IMR-90 (cell line): Measurements from ENCODE around the gene RIPK3. TPM values are rescaled to one million over a fixed set of nuclear protein-coding genes. Genes with fewer than 3 reads are reported as not detected.

Source experiments
- ATAC-seq: fragments of 200-7000 bp; cut with Tn5 transposase; 2 replicates; pipeline ENCODE4 v1.9.1; 2020; ENCODE audit warnings: low read depth, mild to moderate bottlenecking, moderate library complexity
- BruUV-seq: library from RNA; stranded (reverse); fragments of 400-500 nt; replicated peaks from 2 replicates; lab custom pipeline; 2021; lab: Mats Ljungman, UMichigan
- CTCF ChIA-PET: fragments of 300-600 bp; formaldehyde crosslinking; extraction: SDS; loops from one replicate; lab custom pipeline; 2021; ENCODE audit warnings: antibody characterized with exemption; lab: Yijun Ruan, JAX
- POLR2A ChIA-PET: fragments of 300-600 bp; sonication (Branson Sonifier 250); formaldehyde crosslinking; loops from one replicate; lab custom pipeline; 2022; ENCODE audit warnings: antibody characterized with exemption; ENCODE audit not compliant: unreplicated experiment; lab: Charles Lee
- DNase-seq: peaks from one replicate; pipeline ENCODE4 v3.0.0; 2013
- H2AFZ ChIP-seq: replicated peaks from 2 replicates; pipeline ENCODE3; 2013; ENCODE audit warnings: low read length, mild to moderate bottlenecking; ENCODE audit not compliant: poor library complexity
- H2AK5ac ChIP-seq: 2 replicates; pipeline ENCODE4 v1.6.1; 2013; ENCODE audit warnings: low read depth, low read length, inconsistent platforms
- H2AK9ac ChIP-seq: replicated peaks from 2 replicates; pipeline ENCODE3; 2013; ENCODE audit warnings: mild to moderate bottlenecking, low read depth, low read length, moderate library complexity; ENCODE audit not compliant: poor library complexity
- H2BK120ac ChIP-seq: 2 replicates; pipeline ENCODE4 v1.6.1; 2013; ENCODE audit warnings: low read depth, low read length, inconsistent platforms
- H2BK15ac ChIP-seq: 3 replicates; pipeline ENCODE4 v1.6.1; 2013; ENCODE audit warnings: low read depth, low read length, inconsistent platforms
- H2BK20ac ChIP-seq: 2 replicates; pipeline ENCODE4 v1.6.1; 2013; ENCODE audit warnings: low read depth, mild to moderate bottlenecking, inconsistent platforms, low read length, moderate library complexity
- H2BK5ac ChIP-seq: 2 replicates; pipeline ENCODE4 v1.6.1; 2013; ENCODE audit warnings: mild to moderate bottlenecking, low read depth, low read length, inconsistent platforms; ENCODE audit not compliant: poor library complexity, severe bottlenecking
- H3K14ac ChIP-seq: replicated peaks from 2 replicates; pipeline ENCODE4 v1.6.1; 2013; ENCODE audit warnings: low read depth, low read length, inconsistent platforms
- H3K18ac ChIP-seq: 2 replicates; pipeline ENCODE4 v1.6.1; 2013; ENCODE audit warnings: low read depth, low read length, control low read depth
- H3K23ac ChIP-seq: 2 replicates; pipeline ENCODE4 v1.6.1; 2013; ENCODE audit warnings: low read depth, low read length, inconsistent platforms
- H3K27ac ChIP-seq: 2 replicates; pipeline ENCODE4 v1.5.1; 2013; ENCODE audit warnings: mild to moderate bottlenecking, control low read depth, low read length; ENCODE audit not compliant: insufficient read depth
- H3K27me3 ChIP-seq: 2 replicates; pipeline ENCODE4 v1.6.1; 2013; ENCODE audit warnings: low read length; ENCODE audit not compliant: control insufficient read depth, insufficient read depth
- H3K36me3 ChIP-seq: 2 replicates; pipeline ENCODE4 v1.6.1; 2013; ENCODE audit warnings: low read length, mixed read lengths; ENCODE audit not compliant: control insufficient read depth, insufficient read depth
- H3K4ac ChIP-seq: 2 replicates; pipeline ENCODE4 v1.6.1; 2013; ENCODE audit warnings: low read depth, low read length, inconsistent platforms
- H3K4me1 ChIP-seq: 2 replicates; pipeline ENCODE4 v1.6.1; 2013; ENCODE audit warnings: low read length, mixed read lengths; ENCODE audit not compliant: control insufficient read depth, insufficient read depth
- H3K4me2 ChIP-seq: 2 replicates; pipeline ENCODE4 v1.6.1; 2013; ENCODE audit warnings: low read depth, mild to moderate bottlenecking, control low read depth, low read length, moderate library complexity
- H3K4me3 ChIP-seq: 2 replicates; pipeline ENCODE4 v1.5.1; 2013; ENCODE audit warnings: low read depth, mild to moderate bottlenecking, control low read depth, low read length, moderate library complexity; ENCODE audit not compliant: insufficient read depth
- H3K56ac ChIP-seq: 2 replicates; pipeline ENCODE4 v1.6.1; 2013; ENCODE audit warnings: low read length, inconsistent platforms; ENCODE audit not compliant: insufficient read depth; ENCODE audit errors: extremely low read depth
- H3K79me1 ChIP-seq, 2 experiments: 2 replicates each; pipeline ENCODE4 v1.6.1; 2013; ENCODE audit warnings: low read length in 2 of 2, inconsistent platforms in 1 of 2, low read depth in 1 of 2
- H3K9ac ChIP-seq: 2 replicates; pipeline ENCODE4 v1.6.1; 2013; ENCODE audit warnings: low read depth, low read length, control low read depth
- H3K9me1 ChIP-seq: 2 replicates; pipeline ENCODE4 v1.6.1; 2013; ENCODE audit warnings: low read length, inconsistent platforms; ENCODE audit not compliant: insufficient read depth
- H3K9me3 ChIP-seq: 2 replicates; pipeline ENCODE4 v1.6.1; 2013; ENCODE audit warnings: low read length; ENCODE audit not compliant: control insufficient read depth, insufficient read depth
- H4K20me1 ChIP-seq: 2 replicates; pipeline ENCODE4 v1.6.1; 2013; ENCODE audit warnings: low read length, inconsistent platforms; ENCODE audit not compliant: insufficient read depth
- H4K5ac ChIP-seq: 2 replicates; pipeline ENCODE4 v1.6.1; 2013; ENCODE audit warnings: mild to moderate bottlenecking, low read depth, low read length, control low read depth
- H4K8ac ChIP-seq, 2 experiments: 2 replicates each; pipeline ENCODE4 v1.6.1; 2013; ENCODE audit warnings: low read depth in 2 of 2, low read length in 2 of 2, control low read depth in 1 of 2, inconsistent platforms in 1 of 2
- H4K91ac ChIP-seq: 2 replicates; pipeline ENCODE4 v1.6.1; 2013; ENCODE audit warnings: low read depth, low read length, inconsistent platforms; ENCODE audit not compliant: insufficient read depth
- BHLHE40 ChIP-seq: fragments of 150-350 bp; IDR thresholded peaks from 2 replicates; pipeline ENCODE4 v1.6.1; 2016; ENCODE audit warnings: mild to moderate bottlenecking, low read depth, low read length
- CHD1 ChIP-seq: IDR thresholded peaks from 2 replicates; pipeline ENCODE4 v1.6.1; 2012; ENCODE audit warnings: low read depth, low read length, improper control_type of control experiment
- FOS ChIP-seq: fragments of 150-350 bp; IDR thresholded peaks from 2 replicates; pipeline ENCODE4 v1.6.1; 2016; ENCODE audit warnings: low read depth, low read length
- MAZ ChIP-seq: IDR thresholded peaks from 2 replicates; pipeline ENCODE4 v1.6.1; 2012; ENCODE audit warnings: low read depth, mild to moderate bottlenecking, low read length, improper control_type of control experiment, moderate library complexity, borderline replicate concordance
- MXI1 ChIP-seq: IDR thresholded peaks from 2 replicates; pipeline ENCODE4 v1.6.1; 2012; ENCODE audit warnings: low read depth, mild to moderate bottlenecking, low read length, moderate library complexity, borderline replicate concordance
- NFE2L2 ChIP-seq: fragments of 150-350 bp; IDR thresholded peaks from 2 replicates; pipeline ENCODE4 v1.6.1; 2016; ENCODE audit warnings: low read depth, mild to moderate bottlenecking, low read length
- POLR2A ChIP-seq: IDR thresholded peaks from 2 replicates; pipeline ENCODE4 v1.6.1; 2012; ENCODE audit warnings: mild to moderate bottlenecking, low read depth, low read length
- RAD21 ChIP-seq: IDR thresholded peaks from 2 replicates; pipeline ENCODE4 v1.6.1; 2012; ENCODE audit warnings: low read length, improper control_type of control experiment
- RFX5 ChIP-seq: IDR thresholded peaks from 2 replicates; pipeline ENCODE4 v1.8.0; 2012; ENCODE audit warnings: low read depth, mild to moderate bottlenecking, low read length, moderate library complexity
- SMC3 ChIP-seq: fragments of 150-350 bp; IDR thresholded peaks from 2 replicates; pipeline ENCODE4 v1.6.1; 2016; ENCODE audit warnings: low read depth, mild to moderate bottlenecking, antibody characterized with exemption, low read length, moderate library complexity
- WGBS, 2 experiments: methylation state at CpG; one replicate each; pipeline versions ENCODE4 v1.1.5 to v1.1.7; 2013; ENCODE audit warnings: missing lambda C conversion rate in 2 of 2; ENCODE audit not compliant: insufficient read length in 1 of 2; ENCODE audit errors: extremely low coverage in 2 of 2; 5-methylcytosine and 5-hydroxymethylcytosine counted together
- dilution Hi-C: fragments of 300-500 bp; cut with HindIII; formaldehyde crosslinking; loops from one replicate; pipeline ENCODE4 v1.14.3; 2018; ENCODE audit warnings: low sequenced_read_pairs; ENCODE audit not compliant: unreplicated experiment
- in situ Hi-C: fragments of 300-500 bp; cut with MboI; formaldehyde crosslinking; loops from 3 replicates; pipeline ENCODE4 v1.14.3; 2019; ENCODE audit warnings: low sequenced_read_pairs, inconsistent platforms, mixed read lengths
- intact Hi-C: fragments of 100-400 bp; cut with micrococcal nuclease; formaldehyde crosslinking; loops from 2 replicates; pipeline ENCODE4 v1.10.0; 2022
- polyA plus RNA-seq, 3 experiments: library from polyadenylated mRNA; depleted of rRNA; stranded (reverse); fragments of >200 nt; gene quantifications; 2 replicates each; pipeline ENCODE4 v1.2.3, GENCODE V29; 2012; ENCODE audit warnings: low replicate concordance in 1 of 3
- total RNA-seq: library from RNA; depleted of rRNA; stranded (reverse); fragments of >200 nt; gene quantifications from 2 replicates; pipeline ENCODE4 v1.2.3, GENCODE V29; 2012
- TF ChIP-seq, protein P1 (sequence below): fragments of 150-350 bp; IDR thresholded peaks from 2 replicates; pipeline ENCODE4 v1.6.1; 2017; ENCODE audit warnings: mild to moderate bottlenecking, antibody characterized with exemption, low read length, low read depth

RIPK3 gene
- total and polyA plus RNA-seq, 2 of the 4 experiments (the other 2 are of a cell fraction) = 0.09 TPM; not detected in 1

DNA sequence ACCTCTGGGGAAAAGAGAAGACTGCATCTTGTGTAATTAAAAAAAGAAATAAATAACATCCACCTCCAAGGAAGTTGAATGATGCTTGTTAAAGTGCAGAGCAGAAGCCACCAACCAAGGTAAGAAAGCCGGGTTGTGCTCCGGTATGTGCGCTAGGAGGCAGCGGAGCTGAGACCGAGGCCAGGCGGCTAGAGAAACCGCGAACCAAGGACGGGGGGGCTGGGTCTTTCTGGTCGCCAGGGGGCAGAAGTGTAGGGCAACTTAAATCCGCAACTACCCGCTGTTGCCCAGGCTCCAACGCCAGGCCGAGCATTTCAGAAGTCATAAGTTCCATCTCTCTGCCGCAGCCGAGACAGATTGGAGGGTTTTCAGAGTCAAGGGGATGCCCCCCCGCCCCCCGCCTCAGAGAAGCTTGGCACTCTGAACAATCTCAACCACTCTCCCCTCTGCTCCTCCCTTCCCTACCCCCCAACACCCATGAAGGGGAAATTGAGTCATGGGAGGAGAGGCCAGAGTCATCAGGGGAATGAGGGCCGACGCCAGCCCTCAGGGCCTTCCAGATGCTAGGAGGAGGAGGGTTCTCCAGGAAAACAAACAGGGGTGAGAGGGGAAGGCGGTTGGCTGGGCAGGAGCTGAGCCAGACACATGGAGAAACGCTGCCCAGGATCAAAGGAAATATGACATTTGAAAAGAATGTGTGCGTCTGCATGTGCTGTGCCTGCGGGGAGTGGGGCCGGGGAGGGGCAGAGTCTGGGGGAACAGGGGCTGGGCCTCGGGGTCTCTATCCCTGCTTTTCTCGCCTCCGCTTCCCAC, 26.0 kb upstream of the RIPK3 start (continued):
- peak; percentile 3; the same call in 1 of the 2 replicates for TF ChIP-seq FOS
- TF ChIP-seq, protein P1, sequence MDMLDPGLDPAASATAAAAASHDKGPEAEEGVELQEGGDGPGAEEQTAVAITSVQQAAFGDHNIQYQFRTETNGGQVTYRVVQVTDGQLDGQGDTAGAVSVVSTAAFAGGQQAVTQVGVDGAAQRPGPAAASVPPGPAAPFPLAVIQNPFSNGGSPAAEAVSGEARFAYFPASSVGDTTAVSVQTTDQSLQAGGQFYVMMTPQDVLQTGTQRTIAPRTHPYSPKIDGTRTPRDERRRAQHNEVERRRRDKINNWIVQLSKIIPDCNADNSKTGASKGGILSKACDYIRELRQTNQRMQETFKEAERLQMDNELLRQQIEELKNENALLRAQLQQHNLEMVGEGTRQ = no peak

DNA sequence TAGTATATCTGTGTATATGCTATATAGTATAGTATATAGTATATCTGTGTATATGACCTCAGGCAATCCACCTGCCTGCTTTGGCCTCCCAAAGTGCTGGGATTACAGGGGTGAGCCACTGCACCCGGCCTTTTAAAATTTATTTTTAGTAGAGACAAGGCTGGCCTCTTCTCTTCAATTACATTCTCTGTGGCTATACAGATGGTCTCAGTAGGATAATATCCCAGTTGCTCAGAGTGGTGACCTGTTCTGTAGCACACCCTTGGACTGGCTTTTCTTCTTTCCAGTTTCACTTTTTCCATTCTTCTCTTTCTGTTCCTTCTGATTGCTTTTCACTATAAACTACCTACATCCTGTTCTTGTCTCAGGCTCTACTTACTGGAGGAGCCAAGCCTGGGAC, 25.1 kb upstream of the RIPK3 start:
- Histone ChIP-seq H3K4me3 (no peak overlapping the region), H3K4me1 (peaks cover 11% of the 10 kb centered on the region), H2BK120ac (peak overlapping the region; percentile 31; the same call in 1 of the 2 replicates), H3K36me3 (peaks cover 3% of the 10 kb centered on the region; the same call in 1 of the 2 replicates), H3K9me1 (peaks cover 8% of the 10 kb centered on the region; the same call in 1 of the 2 replicates), H3K9ac (no peak overlapping the region; the same call in 1 of the 2 replicates), H4K5ac (peak overlapping the region; percentile 17; the same call in 1 of the 2 replicates), H3K14ac (peak overlapping the region; percentile 16), H3K79me1 (peaks cover 3 to 17% of the 10 kb centered on the region in 2 experiments; a peak in 3 of 4 replicates), H4K8ac (peak overlapping the region; percentile 7 to 38; a peak in 3 of 4 replicates), H2AFZ (no peak overlapping the region), H4K91ac (no peak overlapping the region), H3K4ac (peak overlapping the region; percentile 31; the same call in 1 of the 2 replicates), H2BK15ac (no peak overlapping the region; the same call in 2 of the 3 replicates), H2BK20ac (no peak overlapping the region), H3K56ac (no peak overlapping the region), H3K18ac (peak overlapping the region; percentile 10; the same call in 1 of the 2 replicates), H3K9me3 (no peaks in the 10 kb centered on the region), H4K20me1 (peaks cover 4% of the 10 kb centered on the region), H2BK5ac (peak overlapping the region; percentile 95), H2AK9ac (no peak overlapping the region), H2AK5ac (no peak overlapping the region), H3K27ac (no peak overlapping the region), H3K23ac (no peak overlapping the region), H3K4me2 (no peak overlapping the region), H3K27me3 (no peaks in the 10 kb centered on the region)
- in situ Hi-C loops (loop anchor here (10.0 kb wide), 1 partner anchor 70 kb away; no protein-coding TSS in a partner anchor), intact Hi-C loops (loop anchor here (1.0 kb wide), 5 partner anchors 11 to 71 kb away; no protein-coding TSS in a partner anchor), dilution Hi-C loops (no loop called here)
- no peak for DNase-seq
- WGBS, 2 experiments = no CpG with 5 or more reads among the region's 1 CpG
- POLR2A ChIA-PET = interaction anchor here (0.9 kb wide), 1 partner anchor 71 kb away, joined by 4 read pairs; no protein-coding TSS in a partner anchor
- CTCF ChIA-PET = interaction anchor here (0.6 to 2.3 kb wide), 10 partner anchors 19 to 256 kb away, joined by 3 to 30 read pairs (median 4); partner anchors contain the start of gene SDR39U1
- no TSS peak for BruUV-seq
- no peak for ATAC-seq
- TF ChIP-seq SMC3 = no peak
- no peak for TF ChIP-seq MXI1
- TF ChIP-seq RFX5 = no peak
- no peak for TF ChIP-seq MAZ
- TF ChIP-seq BHLHE40 = no peak
- TF ChIP-seq, protein P1 = no peak
- no peak for TF ChIP-seq CHD1
- no peak for TF ChIP-seq NFE2L2
- no peak for TF ChIP-seq POLR2A
- no peak for TF ChIP-seq RAD21
